WTC11 (cell line): ENCODE data around the gene AKAP10. TPM values are rescaled to one million over a fixed set of nuclear protein-coding genes. Genes with fewer than 3 reads are reported as not detected.
A peak's percentile ranks its signal among the peaks of the same experiment; 100 is the strongest.

Experiments
- ATAC-seq: fragments of 200-7000 bp; cut with Tn5 transposase; 2 replicates; pipeline ENCODE4 v1.10.0; 2021; ENCODE audit warnings: mild to moderate bottlenecking, moderate library complexity
- CTCF ChIA-PET: fragments of 300-600 bp; sonication (Branson Sonifier 250); formaldehyde crosslinking; loops from one replicate; lab custom pipeline; 2021; ENCODE audit warnings: antibody characterized with exemption; lab: Charles Lee
- POLR2A ChIA-PET: fragments of 350-600 bp; sonication (Branson Sonifier 250); formaldehyde crosslinking; loops from one replicate; lab custom pipeline; 2021; ENCODE audit warnings: antibody characterized with exemption; lab: Charles Lee
- DNase-seq: peaks from one replicate; pipeline ENCODE4 v3.0.0; 2021; ENCODE audit warnings: low spot score
- H3K27ac Mint-ChIP-seq: 2 replicates; pipeline ENCODE4 v1.8.0; 2021; ENCODE audit warnings: mixed read lengths
- H3K27me3 Mint-ChIP-seq: 2 replicates; pipeline ENCODE4 v1.8.0; 2021; ENCODE audit warnings: low read depth, mild to moderate bottlenecking, moderate library complexity, mixed read lengths
- H3K36me3 Mint-ChIP-seq: 2 replicates; pipeline ENCODE4 v1.8.0; 2021; ENCODE audit warnings: mixed read lengths
- H3K4me1 Mint-ChIP-seq: 2 replicates; pipeline ENCODE4 v1.8.0; 2022; ENCODE audit warnings: mixed read lengths
- H3K4me3 Mint-ChIP-seq: 2 replicates; pipeline ENCODE4 v1.8.0; 2021; ENCODE audit warnings: mild to moderate bottlenecking, moderate library complexity, mixed read lengths
- H3K9me3 Mint-ChIP-seq: 2 replicates; pipeline ENCODE4 v1.8.0; 2021; ENCODE audit warnings: mixed read lengths
- AR ChIP-seq: fragments of 250-450 bp; sonication (Bioruptor Pico); IDR thresholded peaks from 2 replicates; pipeline ENCODE4 v1.9.0; 2021; ENCODE audit warnings: mild to moderate bottlenecking
- ATF2 ChIP-seq: sonication (generic); formaldehyde crosslinking; IDR thresholded peaks from 2 replicates; pipeline ENCODE4 v1.8.1; 2022; ENCODE audit warnings: low read depth, missing genetic modification reagents, borderline replicate concordance
- ATF3 ChIP-seq: sonication (generic); formaldehyde crosslinking; conservative IDR thresholded peaks from 2 replicates; pipeline ENCODE4 v1.8.1; 2022; ENCODE audit warnings: mild to moderate bottlenecking, missing genetic modification reagents
- ELF4 ChIP-seq: sonication (generic); formaldehyde crosslinking; IDR thresholded peaks from 2 replicates; pipeline ENCODE4 v1.8.1; 2022; ENCODE audit warnings: low read depth, mild to moderate bottlenecking, moderate library complexity, missing genetic modification reagents
- ESRRA ChIP-seq: sonication (generic); formaldehyde crosslinking; IDR thresholded peaks from 2 replicates; pipeline ENCODE4 v1.8.1; 2022; ENCODE audit warnings: mild to moderate bottlenecking, missing genetic modification reagents, borderline replicate concordance
- GABPB1 ChIP-seq: sonication (generic); formaldehyde crosslinking; IDR thresholded peaks from 2 replicates; pipeline ENCODE4 v1.8.1; 2023; ENCODE audit warnings: mild to moderate bottlenecking, missing genetic modification reagents
- GTF2I ChIP-seq: fragments of 250-450 bp; sonication (Bioruptor Pico); conservative IDR thresholded peaks from 2 replicates; pipeline ENCODE4 v1.4.0; 2021; ENCODE audit warnings: mild to moderate bottlenecking
- HMGA2 ChIP-seq: fragments of 250-450 bp; sonication (Bioruptor Pico); IDR thresholded peaks from 2 replicates; pipeline ENCODE4 v1.4.0; 2021; ENCODE audit warnings: mild to moderate bottlenecking, moderate library complexity
- NFATC4 ChIP-seq: fragments of 250-450 bp; sonication (Bioruptor Pico); IDR thresholded peaks from 2 replicates; pipeline ENCODE4 v1.9.0; 2021; ENCODE audit warnings: mild to moderate bottlenecking
- NR2C2 ChIP-seq: sonication (generic); formaldehyde crosslinking; IDR thresholded peaks from 2 replicates; pipeline ENCODE4 v1.8.0; 2022; ENCODE audit warnings: mild to moderate bottlenecking, missing genetic modification reagents
- SMAD4 ChIP-seq: sonication (generic); formaldehyde crosslinking; IDR thresholded peaks from 2 replicates; pipeline ENCODE4 v1.8.0; 2022; ENCODE audit warnings: mild to moderate bottlenecking, missing genetic modification reagents
- SOX15 ChIP-seq: fragments of 250-450 bp; sonication (Bioruptor Pico); IDR thresholded peaks from 2 replicates; pipeline ENCODE4 v1.9.0; 2021; ENCODE audit warnings: mild to moderate bottlenecking
- ZBTB21 ChIP-seq: sonication (generic); formaldehyde crosslinking; IDR thresholded peaks from 2 replicates; pipeline ENCODE4 v1.8.1; 2023; ENCODE audit warnings: mild to moderate bottlenecking, missing genetic modification reagents, borderline replicate concordance
- ZNF423 ChIP-seq: fragments of 250-450 bp; sonication (Bioruptor Pico); IDR thresholded peaks from 2 replicates; pipeline ENCODE4 v2.1.2; 2022; ENCODE audit warnings: mild to moderate bottlenecking, moderate library complexity
- ZNF671 ChIP-seq: fragments of 250-450 bp; sonication (Bioruptor Pico); IDR thresholded peaks from 2 replicates; pipeline ENCODE4 v1.8.0; 2021; ENCODE audit warnings: mild to moderate bottlenecking
- total RNA-seq: library from RNA; stranded (reverse); gene quantifications from 3 replicates; pipeline ENCODE4 v1.2.3, GENCODE V29; 2021

The AKAP10 gene
- total RNA-seq, 1 experiment from 2014 or later = 29.9 TPM

- TF ChIP-seq AR (CRISPR knock-in tag) = no peak
- no peak for TF ChIP-seq ZNF423 (CRISPR knock-in tag)
- TF ChIP-seq, all 79 proteins: peak for 0
These were observed 34.6 kb downstream of the AKAP10 start (continued) for GRCh38 chr17:19943026-19943425.

- POLR2A ChIA-PET = no interaction called here
- ATAC-seq (no peak), DNase-seq (no peak)
- TF ChIP-seq GTF2I (CRISPR knock-in tag) (no peak), ZNF671 (CRISPR knock-in tag) (no peak), ZBTB21 (CRISPR knock-in tag) (no peak), NFATC4 (CRISPR knock-in tag) (no peak), ELF4 (no peak), ESRRA (CRISPR knock-in tag) (no peak), AR (CRISPR knock-in tag) (no peak), NR2C2 (no peak), GABPB1 (CRISPR knock-in tag) (no peak), ATF3 (CRISPR knock-in tag) (no peak)
- H3K9me3 Mint-ChIP-seq = no peaks in the 10 kb centered on the region
- CTCF ChIA-PET = interaction anchor here (0.8 kb wide), 1 partner anchor 52 kb away, joined by 3 read pairs; no protein-coding TSS in a partner anchor
- peak overlapping the region; percentile 47; the same call in 1 of the 2 replicates for H3K27ac Mint-ChIP-seq
- peaks cover 63% of the 10 kb centered on the region for H3K36me3 Mint-ChIP-seq
- H3K4me3 Mint-ChIP-seq = no peak overlapping the region
- H3K4me1 Mint-ChIP-seq = peaks cover 20% of the 10 kb centered on the region
- no peaks in the 10 kb centered on the region for H3K27me3 Mint-ChIP-seq
These were observed 36.7 kb downstream of the AKAP10 start for GRCh38 chr17:19940722-19941464.

- Mint-ChIP-seq H3K27me3 (no peaks in the 10 kb centered on the region), H3K36me3 (peaks cover 62% of the 10 kb centered on the region), H3K4me1 (peaks cover 20% of the 10 kb centered on the region), H3K9me3 (no peaks in the 10 kb centered on the region), H3K4me3 (no peak overlapping the region), H3K27ac (no peak overlapping the region)
- TF ChIP-seq HMGA2 (CRISPR knock-in tag) (no peak), SOX15 (CRISPR knock-in tag) (no peak), SMAD4 (CRISPR knock-in tag) (no peak), ATF2 (CRISPR knock-in tag) (no peak)
- ChIA-PET POLR2A (no interaction called here), CTCF (no interaction called here)
- no peak for ATAC-seq
- no peak for DNase-seq
These were observed 37.5 kb downstream of the AKAP10 start for GRCh38 chr17:19939993-19940721.
